OCI-LY3 (cell line): Measurements from ENCODE around the gene ARHGAP22.

Source experiments
- H2AFZ ChIP-seq: fragments of 200-600, 300-600 bp; shearing (Covaris generic); 2 replicates; pipeline ENCODE4 v1.6.0; 2014; ENCODE audit warnings: antibody characterized with exemption, low read depth, low read length
- H3K27ac ChIP-seq: fragments of 200-600, 300-600 bp; sonication (generic); 2 replicates; pipeline ENCODE4 v1.5.1; 2014; ENCODE audit warnings: mild to moderate bottlenecking, low read length, moderate library complexity, mixed read lengths
- H3K27me3 ChIP-seq: fragments of 200-600, 300-600 bp; sonication (generic); 2 replicates; pipeline ENCODE4 v1.6.1; 2014; ENCODE audit warnings: low read depth, low read length, mixed read lengths
- H3K36me3 ChIP-seq: fragments of 200-600, 300-600 bp; sonication (generic); replicated peaks from 2 replicates; pipeline ENCODE3; 2014; ENCODE audit warnings: low read depth, low read length, mixed read lengths
- H3K4me1 ChIP-seq: fragments of 300-600, 200-600 bp; sonication (generic); 2 replicates; pipeline ENCODE4 v1.6.1; 2014; ENCODE audit warnings: low read length, mixed read lengths
- H3K4me2 ChIP-seq: fragments of 200-600, 300-600 bp; sonication (generic); 2 replicates; pipeline ENCODE4 v1.6.1; 2014; ENCODE audit warnings: low read length, mixed read lengths
- H3K4me3 ChIP-seq: fragments of 300-600, 200-600 bp; sonication (generic); 2 replicates; pipeline ENCODE4 v1.5.1; 2014; ENCODE audit warnings: antibody characterized with exemption, mild to moderate bottlenecking, low read length, moderate library complexity
- H3K79me2 ChIP-seq: fragments of 300-600, 200-600 bp; shearing (Covaris generic); 2 replicates; pipeline ENCODE4 v1.6.1; 2014; ENCODE audit warnings: mild to moderate bottlenecking, low read length, mixed read lengths
- H3K9ac ChIP-seq: fragments of 300-600, 200-600 bp; shearing (Covaris generic); 2 replicates; pipeline ENCODE4 v1.6.0; 2014; ENCODE audit warnings: mild to moderate bottlenecking, low read length, moderate library complexity
- H3K9me3 ChIP-seq: fragments of 200-600, 300-600 bp; shearing (Covaris generic); 2 replicates; pipeline ENCODE4 v1.6.1; 2014; ENCODE audit warnings: low read length, mixed read lengths; ENCODE audit not compliant: insufficient read depth
- H4K20me1 ChIP-seq: fragments of 200-600, 300-600 bp; sonication (generic); 2 replicates; pipeline ENCODE4 v1.6.1; 2016; ENCODE audit warnings: low read length, mixed read lengths; ENCODE audit not compliant: insufficient read depth
- EZH2phosphoT487 ChIP-seq: fragments of 200-600 bp; shearing (Covaris generic); IDR thresholded peaks from 2 replicates; pipeline ENCODE4 v1.6.1; 2018; ENCODE audit warnings: antibody characterized with exemption, mixed run types, low read depth
- TF ChIP-seq, protein P1 (sequence below): fragments of 200-600, 300-600 bp; sonication (generic); IDR thresholded peaks from 2 replicates; pipeline ENCODE4 v1.5.1; 2014; ENCODE audit warnings: antibody characterized with exemption, low read length, low read depth

Gene ARHGAP22

DNA sequence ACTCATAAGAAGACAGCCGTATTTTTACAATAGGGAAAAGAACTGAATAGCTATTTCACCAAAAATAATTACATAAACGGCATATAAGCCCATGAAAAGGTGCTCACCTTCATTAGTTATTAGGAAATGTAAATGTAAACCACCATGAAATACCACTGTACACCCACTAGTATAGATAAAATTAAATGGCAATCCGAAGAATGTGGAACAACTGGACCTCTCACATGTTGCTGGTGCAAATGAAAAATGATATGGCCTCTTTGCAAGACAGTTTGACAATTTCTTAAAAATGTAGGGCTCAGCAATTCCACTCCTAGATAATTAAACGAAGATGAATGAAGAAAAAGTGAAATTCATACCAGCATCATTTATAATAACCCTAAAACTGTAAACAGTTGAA lies 206.6 kb downstream of the ARHGAP22 start:
- no peak overlapping the region for H3K4me2 ChIP-seq
- TF ChIP-seq, protein P1, sequence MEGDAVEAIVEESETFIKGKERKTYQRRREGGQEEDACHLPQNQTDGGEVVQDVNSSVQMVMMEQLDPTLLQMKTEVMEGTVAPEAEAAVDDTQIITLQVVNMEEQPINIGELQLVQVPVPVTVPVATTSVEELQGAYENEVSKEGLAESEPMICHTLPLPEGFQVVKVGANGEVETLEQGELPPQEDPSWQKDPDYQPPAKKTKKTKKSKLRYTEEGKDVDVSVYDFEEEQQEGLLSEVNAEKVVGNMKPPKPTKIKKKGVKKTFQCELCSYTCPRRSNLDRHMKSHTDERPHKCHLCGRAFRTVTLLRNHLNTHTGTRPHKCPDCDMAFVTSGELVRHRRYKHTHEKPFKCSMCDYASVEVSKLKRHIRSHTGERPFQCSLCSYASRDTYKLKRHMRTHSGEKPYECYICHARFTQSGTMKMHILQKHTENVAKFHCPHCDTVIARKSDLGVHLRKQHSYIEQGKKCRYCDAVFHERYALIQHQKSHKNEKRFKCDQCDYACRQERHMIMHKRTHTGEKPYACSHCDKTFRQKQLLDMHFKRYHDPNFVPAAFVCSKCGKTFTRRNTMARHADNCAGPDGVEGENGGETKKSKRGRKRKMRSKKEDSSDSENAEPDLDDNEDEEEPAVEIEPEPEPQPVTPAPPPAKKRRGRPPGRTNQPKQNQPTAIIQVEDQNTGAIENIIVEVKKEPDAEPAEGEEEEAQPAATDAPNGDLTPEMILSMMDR, result no peak
- TF ChIP-seq EZH2phosphoT487, result no peak
- no peaks in the 10 kb centered on the region for H3K4me1 ChIP-seq
- H3K9ac ChIP-seq, result no peak overlapping the region
- H3K4me3 ChIP-seq, result no peak overlapping the region
- H3K27ac ChIP-seq, result no peak overlapping the region
- no peaks in the 10 kb centered on the region for H4K20me1 ChIP-seq
- no peak overlapping the region for H2AFZ ChIP-seq
- no peaks in the 10 kb centered on the region for H3K79me2 ChIP-seq
- H3K36me3 ChIP-seq, result no peaks in the 10 kb centered on the region
- no peaks in the 10 kb centered on the region for H3K27me3 ChIP-seq
- H3K9me3 ChIP-seq, result no peaks in the 10 kb centered on the region
